ENCODE measurements around the gene FLNB. TPM values are rescaled to one million over a fixed set of nuclear protein-coding genes. Genes with fewer than 3 reads are reported as not detected.
A peak's percentile ranks its signal among the peaks of the same experiment; 100 is the strongest.

The FLNB gene
- total and polyA plus RNA-seq, 2 of the 13 experiments (the other 11 are each of a cell fraction or from before 2014, with no cell fraction given) = 106 to 130 TPM

- 0 out of 2 replicates have a peak, but pooled peaks have one; percentile 26 for TF ChIP-seq RERE (CRISPR knock-in tag; IDR thresholded peaks at IDR 0.05; ENCODE audit: low read depth)
- no peak for TF ChIP-seq ZBTB2 (CRISPR knock-in tag; IDR thresholded peaks at IDR 0.05; ENCODE audit: low read depth)
- TF ChIP-seq IRX3 (CRISPR knock-in tag; IDR thresholded peaks at IDR 0.05; ENCODE audit: borderline replicate concordance, low read depth) = no peak
- TF ChIP-seq ZNF749 (CRISPR knock-in tag; IDR thresholded peaks at IDR 0.05; ENCODE audit: borderline replicate concordance) = no peak
- no peak for TF ChIP-seq TRIM22 (IDR thresholded peaks at IDR 0.05)
- TF ChIP-seq ZNF143 (CRISPR knock-in tag; IDR thresholded peaks at IDR 0.05) = 0 out of 2 replicates have a peak, but pooled peaks have one; percentile 29
- no peak for TF ChIP-seq LBX2 (CRISPR knock-in tag; IDR thresholded peaks at IDR 0.05; ENCODE audit: borderline replicate concordance)
- peak; percentile 99 for TF ChIP-seq ATF3 (CRISPR knock-in tag; IDR thresholded peaks at IDR 0.05)
- TF ChIP-seq ZSCAN20 (CRISPR knock-in tag; IDR thresholded peaks at IDR 0.05; ENCODE audit: borderline replicate concordance) = no peak
- peak; percentile 100 for TF ChIP-seq JUN (CRISPR knock-in tag; IDR thresholded peaks at IDR 0.05)
- TF ChIP-seq ZXDC (CRISPR knock-in tag; IDR thresholded peaks at IDR 0.05) = no peak
- TF ChIP-seq ZFYVE20 (CRISPR knock-in tag; IDR thresholded peaks at IDR 0.05; ENCODE audit: borderline replicate concordance, low read depth) = no peak
- no peak for TF ChIP-seq ZNF547 (CRISPR knock-in tag; IDR thresholded peaks at IDR 0.05)
- TF ChIP-seq ATF7-NPFF (CRISPR knock-in tag; IDR thresholded peaks at IDR 0.05; ENCODE audit: low read depth) = 0 out of 2 replicates have a peak, but pooled peaks have one; percentile 39
- no peak for TF ChIP-seq ETS1 (CRISPR knock-in tag; IDR thresholded peaks at IDR 0.05)
Measured at GRCh38 chr3:58049143-58049785, 41.0 kb downstream of the FLNB start (continued).
